ENCODE measurements around the gene PLCB2.

The PLCB2 gene

GRCh38 chr15:40301467-40302179 lies 6.1 kb downstream of the PLCB2 start:
- Mint-ChIP-seq H3K27ac (ENCODE audit: low read depth) (no peak overlapping the region), H3K27me3 (no peaks in the 10 kb centered on the region), H3K4me1 (peaks cover 37% of the 10 kb centered on the region), H3K9me3 (no peaks in the 10 kb centered on the region), H3K4me3 (no peak overlapping the region), H3K36me3 (ENCODE audit: insufficient read depth) (peaks cover 37% of the 10 kb centered on the region)
- ATAC-seq (replicated peaks; ENCODE audit: extremely low read depth, poor library complexity, severe bottlenecking) (no peak), DNase-seq (ENCODE audit: low spot score in 2 of 2) (no peak)

- ATAC-seq (replicated peaks; ENCODE audit: extremely low read depth, poor library complexity, severe bottlenecking) (no peak), DNase-seq (ENCODE audit: low spot score in 2 of 2) (no peak)
- Mint-ChIP-seq H3K27ac (ENCODE audit: low read depth) (no peak overlapping the region), H3K4me3 (no peak overlapping the region), H3K4me1 (peaks cover 29% of the 10 kb centered on the region), H3K36me3 (ENCODE audit: insufficient read depth) (peaks cover 37% of the 10 kb centered on the region), H3K9me3 (no peaks in the 10 kb centered on the region), H3K27me3 (no peaks in the 10 kb centered on the region)
Measured at GRCh38 chr15:40300771-40301170, 7.0 kb downstream of the PLCB2 start.

GRCh38 chr15:40300367-40300766 lies 7.4 kb downstream of the PLCB2 start:
- Mint-ChIP-seq H3K4me3 (no peak overlapping the region), H3K9me3 (no peaks in the 10 kb centered on the region), H3K4me1 (peaks cover 26% of the 10 kb centered on the region), H3K36me3 (ENCODE audit: insufficient read depth) (peaks cover 37% of the 10 kb centered on the region), H3K27me3 (no peaks in the 10 kb centered on the region), H3K27ac (ENCODE audit: low read depth) (no peak overlapping the region)
- ATAC-seq (replicated peaks; ENCODE audit: extremely low read depth, poor library complexity, severe bottlenecking): no peak
- DNase-seq (ENCODE audit: low spot score in 2 of 2): no peak

GRCh38 chr15:40298216-40298935 lies 9.4 kb downstream of the PLCB2 start:
- Mint-ChIP-seq H3K36me3 (ENCODE audit: insufficient read depth) (peaks cover 40% of the 10 kb centered on the region), H3K27me3 (no peaks in the 10 kb centered on the region), H3K4me1 (peaks cover 6% of the 10 kb centered on the region), H3K4me3 (no peak overlapping the region), H3K27ac (ENCODE audit: low read depth) (no peak overlapping the region), H3K9me3 (no peaks in the 10 kb centered on the region)
- no peak for DNase-seq (ENCODE audit: low spot score in 2 of 2)
- no peak for ATAC-seq (replicated peaks; ENCODE audit: extremely low read depth, poor library complexity, severe bottlenecking)

DNA sequence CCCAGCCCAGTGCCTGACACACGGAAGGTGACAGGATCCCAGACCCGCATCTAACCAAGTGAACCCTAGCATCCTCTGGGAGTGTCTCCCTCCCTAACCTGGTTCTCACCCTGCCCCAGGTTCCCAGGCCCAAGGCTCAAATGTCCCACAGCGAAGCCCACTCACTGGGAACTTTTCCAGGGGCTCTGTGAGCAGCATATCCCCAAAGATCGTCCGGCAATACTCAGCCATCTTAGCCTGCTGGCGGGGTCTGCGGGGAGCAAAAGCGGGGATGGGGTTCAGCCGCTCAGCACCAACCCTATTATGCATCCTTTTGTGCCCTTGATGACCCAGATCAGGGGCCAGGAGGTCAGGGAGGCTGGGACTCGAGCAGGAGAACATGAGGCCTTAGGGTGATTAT lies 10.4 kb downstream of the PLCB2 start:
- no peaks in the 10 kb centered on the region for H3K9me3 Mint-ChIP-seq
- ATAC-seq (replicated peaks; ENCODE audit: extremely low read depth, poor library complexity, severe bottlenecking): no peak
- H3K4me3 Mint-ChIP-seq: no peak overlapping the region
- H3K4me1 Mint-ChIP-seq: peaks cover 5% of the 10 kb centered on the region
- peak overlapping the region; percentile 15 for H3K27ac Mint-ChIP-seq (ENCODE audit: low read depth)
- H3K36me3 Mint-ChIP-seq (ENCODE audit: insufficient read depth): peaks cover 35% of the 10 kb centered on the region
- H3K27me3 Mint-ChIP-seq: no peaks in the 10 kb centered on the region
- DNase-seq (ENCODE audit: low spot score in 2 of 2): no peak

- DNase-seq (ENCODE audit: low spot score in 2 of 2): no peak
- Mint-ChIP-seq H3K27ac (ENCODE audit: low read depth) (no peak overlapping the region), H3K36me3 (ENCODE audit: insufficient read depth) (peaks cover 33% of the 10 kb centered on the region), H3K9me3 (no peaks in the 10 kb centered on the region), H3K4me1 (peaks cover 5% of the 10 kb centered on the region), H3K27me3 (no peaks in the 10 kb centered on the region), H3K4me3 (no peak overlapping the region)
- ATAC-seq (replicated peaks; ENCODE audit: extremely low read depth, poor library complexity, severe bottlenecking): no peak
Measured at GRCh38 chr15:40296561-40297230, 11.0 kb downstream of the PLCB2 start.

GRCh38 chr15:40295877-40296560 lies 11.7 kb downstream of the PLCB2 start:
- Mint-ChIP-seq H3K27me3 (no peaks in the 10 kb centered on the region), H3K9me3 (no peaks in the 10 kb centered on the region), H3K4me3 (no peak overlapping the region), H3K27ac (ENCODE audit: low read depth) (no peak overlapping the region), H3K4me1 (peaks cover 5% of the 10 kb centered on the region), H3K36me3 (ENCODE audit: insufficient read depth) (peaks cover 32% of the 10 kb centered on the region)
- no peak for DNase-seq (ENCODE audit: low spot score in 2 of 2)
- ATAC-seq (replicated peaks; ENCODE audit: extremely low read depth, poor library complexity, severe bottlenecking): no peak

DNA sequence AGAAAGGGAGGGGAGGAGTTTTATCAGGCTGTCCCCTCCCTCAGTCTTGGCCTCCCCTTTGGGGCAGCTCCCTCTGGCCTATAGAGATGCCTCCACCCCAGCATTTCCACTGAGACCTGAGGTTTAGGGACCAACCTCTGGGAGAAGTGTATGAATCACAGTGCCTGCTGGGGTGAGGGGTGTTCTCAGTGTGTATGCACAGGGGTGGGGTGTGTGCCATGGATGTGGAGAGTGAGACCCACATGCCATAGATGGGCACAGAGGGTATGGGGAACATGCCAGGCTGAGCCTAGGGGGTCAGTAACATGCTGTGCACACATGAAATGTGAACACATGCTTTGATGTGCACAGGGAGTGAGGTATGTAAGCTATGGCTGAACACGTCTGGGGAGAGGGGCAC lies 12.4 kb downstream of the PLCB2 start:
- Mint-ChIP-seq H3K36me3 (ENCODE audit: insufficient read depth) (peaks cover 24% of the 10 kb centered on the region), H3K27ac (ENCODE audit: low read depth) (no peak overlapping the region), H3K4me1 (no peaks in the 10 kb centered on the region), H3K4me3 (no peak overlapping the region), H3K9me3 (no peaks in the 10 kb centered on the region), H3K27me3 (no peaks in the 10 kb centered on the region)
- no peak for ATAC-seq (replicated peaks; ENCODE audit: extremely low read depth, poor library complexity, severe bottlenecking)
- no peak for DNase-seq (ENCODE audit: low spot score in 2 of 2)

DNA sequence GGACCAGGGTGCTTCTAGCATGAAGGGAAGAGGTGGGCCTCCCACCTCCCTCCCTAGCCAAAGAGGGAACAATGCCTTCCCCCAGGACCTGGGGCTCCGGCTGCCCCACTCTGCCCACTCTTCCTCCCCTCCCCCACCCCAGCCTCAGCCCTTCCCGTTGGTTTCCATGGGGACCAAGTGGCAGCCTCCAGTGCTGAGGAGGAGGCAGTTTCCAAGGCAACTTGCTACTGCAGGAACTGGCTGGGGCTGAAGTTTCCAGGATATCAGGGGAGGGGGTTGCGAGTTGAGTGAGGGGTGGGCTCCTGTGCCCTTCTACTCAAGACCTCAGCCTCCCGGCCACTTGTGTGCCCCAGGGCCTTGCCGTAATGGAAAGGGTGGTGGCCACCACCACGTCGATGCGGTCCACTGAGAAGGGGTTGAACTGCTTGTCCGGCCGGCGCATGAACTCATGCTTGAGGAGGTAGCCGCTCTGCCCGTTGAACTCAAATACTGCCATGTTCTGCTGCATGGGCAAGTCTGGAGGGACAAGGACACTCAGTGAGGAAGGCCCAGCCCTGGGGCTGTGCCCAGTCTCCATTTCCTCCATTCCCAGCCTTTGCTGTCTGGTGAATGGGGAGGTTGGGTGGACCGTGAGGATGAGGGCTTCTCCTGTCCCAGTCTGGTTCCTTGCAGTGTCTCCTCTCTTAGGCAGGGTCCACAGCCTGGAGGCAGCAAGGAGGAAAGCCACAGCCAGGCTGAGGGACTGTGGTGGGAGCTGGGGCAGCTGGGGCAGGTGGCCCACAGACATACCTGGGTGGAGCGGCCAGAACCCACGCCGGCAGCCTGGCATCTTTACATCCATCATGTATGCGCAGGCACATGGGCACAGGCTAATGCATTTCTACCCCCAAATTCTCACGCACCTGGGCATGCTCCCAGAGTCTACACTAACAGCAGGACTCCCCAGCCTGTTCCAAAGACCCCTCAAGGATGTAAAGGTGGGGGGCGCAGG lies 13.5 kb downstream of the PLCB2 start:
- no peak for DNase-seq (ENCODE audit: low spot score in 2 of 2)
- H3K4me1 Mint-ChIP-seq: no peaks in the 10 kb centered on the region
- H3K4me3 Mint-ChIP-seq: no peak overlapping the region
- H3K27ac Mint-ChIP-seq (ENCODE audit: low read depth): no peak overlapping the region
- no peaks in the 10 kb centered on the region for H3K27me3 Mint-ChIP-seq
- no peak for ATAC-seq (replicated peaks; ENCODE audit: extremely low read depth, poor library complexity, severe bottlenecking)
- no peaks in the 10 kb centered on the region for H3K9me3 Mint-ChIP-seq
- peaks cover 23% of the 10 kb centered on the region for H3K36me3 Mint-ChIP-seq (ENCODE audit: insufficient read depth)

DNA sequence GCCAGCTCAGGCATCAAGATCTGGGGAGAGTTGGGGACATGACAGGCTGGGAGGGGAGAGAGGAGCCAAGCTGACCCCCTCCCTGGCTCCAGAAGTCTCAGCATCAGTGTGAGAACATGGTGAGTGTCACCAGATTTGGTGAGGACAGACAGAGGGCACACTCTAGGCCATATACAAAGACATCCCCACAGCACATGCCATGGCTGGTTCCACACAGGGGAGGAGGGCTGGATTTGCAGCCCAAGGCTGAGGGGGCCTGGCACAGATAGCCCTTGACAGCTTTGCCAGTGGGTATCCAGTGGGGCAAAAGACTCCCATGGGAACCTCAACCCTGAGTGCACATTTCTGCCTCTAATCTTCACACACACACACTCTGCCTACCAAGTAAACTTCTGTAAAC lies 14.7 kb downstream of the PLCB2 start:
- H3K4me3 Mint-ChIP-seq: no peak overlapping the region
- H3K27ac Mint-ChIP-seq (ENCODE audit: low read depth): no peak overlapping the region
- H3K27me3 Mint-ChIP-seq: no peaks in the 10 kb centered on the region
- H3K9me3 Mint-ChIP-seq: no peaks in the 10 kb centered on the region
- ATAC-seq (replicated peaks; ENCODE audit: extremely low read depth, poor library complexity, severe bottlenecking) (no peak), DNase-seq (ENCODE audit: low spot score in 2 of 2) (no peak)
- peaks cover 18% of the 10 kb centered on the region for H3K36me3 Mint-ChIP-seq (ENCODE audit: insufficient read depth)
- no peaks in the 10 kb centered on the region for H3K4me1 Mint-ChIP-seq

DNA sequence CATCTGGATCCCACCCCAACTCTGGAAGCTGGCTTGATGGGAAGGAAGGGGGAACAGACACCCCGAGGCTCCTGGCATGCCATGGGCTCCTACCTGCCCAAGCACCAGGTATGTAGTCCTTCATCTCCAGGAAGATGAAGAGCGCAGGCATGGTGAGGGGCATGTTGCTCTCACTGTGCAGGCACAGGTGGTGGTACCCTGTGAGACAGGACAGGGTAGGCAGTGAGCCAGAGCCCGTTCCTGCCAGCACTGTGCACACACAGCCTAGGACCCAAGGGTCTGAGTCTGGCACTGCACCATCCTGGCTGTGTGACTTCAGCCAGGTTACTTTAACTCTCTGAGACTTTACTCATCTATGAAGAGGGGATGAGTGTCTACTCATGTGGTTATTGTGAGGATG lies 15.5 kb downstream of the PLCB2 start:
- Mint-ChIP-seq H3K4me3 (no peak overlapping the region), H3K4me1 (no peaks in the 10 kb centered on the region), H3K36me3 (ENCODE audit: insufficient read depth) (peaks cover 15% of the 10 kb centered on the region), H3K27me3 (no peaks in the 10 kb centered on the region), H3K27ac (ENCODE audit: low read depth) (no peak overlapping the region), H3K9me3 (no peaks in the 10 kb centered on the region)
- no peak for DNase-seq (ENCODE audit: low spot score in 2 of 2)
- ATAC-seq (replicated peaks; ENCODE audit: extremely low read depth, poor library complexity, severe bottlenecking): no peak
